Epithelial cell of esophagus (primary cell): ENCODE data around the gene MAPK14.

Experiments used
- DNase-seq: peaks from one replicate; pipeline ENCODE4 v3.0.0; 2010; ENCODE audit warnings: low read depth
- H3K4me3 ChIP-seq: 2 replicates; pipeline ENCODE4 v1.5.1; 2011; ENCODE audit warnings: mild to moderate bottlenecking, low read length, control low read depth
- TF ChIP-seq, protein P1 (sequence below): IDR thresholded peaks from 2 replicates; pipeline ENCODE4 v1.5.1; 2011; ENCODE audit warnings: low read depth, mild to moderate bottlenecking, low read length, control low read depth, inconsistent platforms; ENCODE audit not compliant: insufficient read depth; ENCODE audit errors: missing control alignments

Gene MAPK14

DNA sequence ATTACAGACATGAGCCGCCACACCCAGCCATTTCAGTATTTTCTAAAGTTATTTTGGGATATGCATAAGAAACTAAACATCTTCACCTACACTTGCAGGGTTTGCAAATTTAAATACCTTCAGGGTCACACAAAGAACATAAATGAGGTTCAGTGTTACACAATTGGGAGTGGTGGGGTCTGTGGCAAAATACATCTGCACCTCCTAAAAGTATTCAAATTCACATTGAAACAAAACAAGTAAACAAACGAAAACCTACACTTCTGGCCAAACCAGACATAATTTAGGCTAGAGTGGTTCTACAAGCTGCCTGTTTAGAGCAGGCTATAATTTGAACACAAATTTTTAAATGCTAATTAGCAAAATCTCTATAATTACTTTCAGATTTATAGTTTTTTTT lies 34.6 kb downstream of the MAPK14 start:
- no peak for DNase-seq
- TF ChIP-seq, protein P1, sequence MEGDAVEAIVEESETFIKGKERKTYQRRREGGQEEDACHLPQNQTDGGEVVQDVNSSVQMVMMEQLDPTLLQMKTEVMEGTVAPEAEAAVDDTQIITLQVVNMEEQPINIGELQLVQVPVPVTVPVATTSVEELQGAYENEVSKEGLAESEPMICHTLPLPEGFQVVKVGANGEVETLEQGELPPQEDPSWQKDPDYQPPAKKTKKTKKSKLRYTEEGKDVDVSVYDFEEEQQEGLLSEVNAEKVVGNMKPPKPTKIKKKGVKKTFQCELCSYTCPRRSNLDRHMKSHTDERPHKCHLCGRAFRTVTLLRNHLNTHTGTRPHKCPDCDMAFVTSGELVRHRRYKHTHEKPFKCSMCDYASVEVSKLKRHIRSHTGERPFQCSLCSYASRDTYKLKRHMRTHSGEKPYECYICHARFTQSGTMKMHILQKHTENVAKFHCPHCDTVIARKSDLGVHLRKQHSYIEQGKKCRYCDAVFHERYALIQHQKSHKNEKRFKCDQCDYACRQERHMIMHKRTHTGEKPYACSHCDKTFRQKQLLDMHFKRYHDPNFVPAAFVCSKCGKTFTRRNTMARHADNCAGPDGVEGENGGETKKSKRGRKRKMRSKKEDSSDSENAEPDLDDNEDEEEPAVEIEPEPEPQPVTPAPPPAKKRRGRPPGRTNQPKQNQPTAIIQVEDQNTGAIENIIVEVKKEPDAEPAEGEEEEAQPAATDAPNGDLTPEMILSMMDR: no peak
- H3K4me3 ChIP-seq: no peak overlapping the region

DNA sequence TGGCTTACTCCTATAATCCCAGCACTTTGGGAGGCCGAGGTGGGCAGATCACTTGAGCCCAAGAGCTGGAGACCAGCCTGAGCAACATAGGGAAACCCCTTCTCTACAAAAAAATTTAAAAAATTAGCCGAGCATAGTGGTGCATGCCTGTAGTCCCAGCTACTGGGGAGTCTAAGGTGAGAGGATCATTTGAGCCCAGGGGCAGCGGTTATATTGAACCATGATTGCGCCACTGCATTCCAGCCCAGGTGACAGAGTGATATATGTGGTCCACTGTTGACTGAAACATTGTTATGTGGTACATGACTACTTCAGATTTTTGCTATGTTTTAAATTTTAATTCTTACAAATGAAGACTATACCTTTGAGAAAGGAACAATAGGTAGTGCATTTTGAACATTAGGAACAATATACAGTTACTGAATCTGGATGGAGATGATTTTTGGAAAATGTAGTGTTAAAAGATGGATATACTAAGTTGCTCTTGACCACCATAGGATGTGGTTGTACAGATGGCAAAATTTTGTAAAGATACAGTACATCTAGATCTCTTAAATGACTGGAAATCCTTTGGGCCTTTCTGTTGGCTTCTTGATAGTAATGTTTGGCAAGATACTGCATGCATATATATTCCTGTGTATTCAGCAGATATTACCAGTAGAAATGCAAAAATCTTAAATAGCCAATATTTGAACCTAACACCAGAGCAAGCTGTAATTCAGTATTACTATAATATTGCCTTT lies 35.9 kb downstream of the MAPK14 start:
- no peak overlapping the region for H3K4me3 ChIP-seq
- TF ChIP-seq, protein P1: no peak
- no peak for DNase-seq

DNA sequence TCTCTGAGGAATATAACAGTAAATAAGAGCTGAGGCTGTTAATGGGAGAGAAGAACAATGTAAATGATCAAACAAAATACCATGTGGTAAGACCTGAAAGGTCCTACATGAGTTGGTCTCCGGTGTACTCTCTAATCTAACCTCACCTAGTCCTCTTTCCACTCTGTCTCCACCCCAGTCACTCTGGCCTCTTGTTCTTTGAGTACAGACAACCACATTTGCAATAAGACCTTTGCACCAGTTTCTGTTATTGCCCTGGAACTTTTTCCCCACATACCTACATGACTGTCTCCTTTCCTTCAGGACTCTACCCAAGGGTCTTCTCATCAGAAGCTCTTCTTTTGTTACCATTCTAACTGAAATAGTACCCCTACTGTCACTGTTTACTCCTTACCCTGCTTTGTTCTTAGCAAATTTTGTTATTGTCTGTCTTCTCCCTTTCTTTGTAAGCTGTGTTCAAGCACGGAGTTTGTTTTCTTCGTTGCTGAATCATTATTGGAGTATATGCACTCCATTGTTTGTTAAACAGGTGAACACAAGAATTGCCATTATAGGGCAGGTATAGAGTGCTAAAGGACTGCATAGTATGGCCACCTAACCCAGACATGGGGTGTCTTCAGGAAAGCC lies 37.3 kb downstream of the MAPK14 start:
- no peak for DNase-seq
- TF ChIP-seq, protein P1: no peak

DNA sequence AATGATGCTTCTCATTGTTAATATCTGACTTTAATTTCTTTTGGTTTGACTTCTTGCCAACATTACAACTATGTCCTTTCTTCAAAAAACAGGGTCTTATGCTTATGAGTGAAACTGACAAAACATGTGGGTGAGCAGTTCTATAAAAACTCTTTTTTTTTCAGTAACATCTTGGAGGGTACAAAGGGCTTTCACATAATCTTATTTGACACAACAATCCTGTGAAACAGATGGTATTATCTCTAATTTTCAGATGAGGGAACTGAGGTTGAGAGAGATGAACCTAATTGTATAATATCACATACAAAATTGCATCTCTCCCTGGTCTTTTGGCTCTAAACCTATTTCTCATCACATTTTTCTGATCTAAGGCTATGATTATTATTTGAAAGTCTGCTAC lies 38.3 kb downstream of the MAPK14 start:
- no peak overlapping the region for H3K4me3 ChIP-seq
- DNase-seq: no peak
- TF ChIP-seq, protein P1: no peak

More for the DNA sequence above, 37.3 kb downstream of the MAPK14 start:
- H3K4me3 ChIP-seq: no peak overlapping the region

DNA sequence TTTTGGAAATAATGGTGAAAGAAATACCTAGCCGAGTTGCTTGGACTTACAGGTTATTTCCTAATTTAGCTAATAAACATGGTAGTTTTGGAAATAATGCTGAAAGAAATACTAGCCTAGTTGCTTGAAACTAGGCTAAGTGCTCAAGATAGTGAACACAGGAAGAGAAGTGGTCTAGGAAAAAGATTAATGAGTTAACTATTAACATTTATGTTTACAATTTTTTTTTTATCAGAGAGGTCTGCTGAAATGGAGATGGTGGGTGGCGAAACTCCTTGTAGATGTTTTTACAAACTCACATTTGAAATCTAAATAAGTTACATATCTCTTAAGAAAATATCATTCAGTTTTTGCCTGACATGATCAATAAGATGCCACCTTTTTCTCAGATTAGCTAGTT lies 39.2 kb downstream of the MAPK14 start:
- H3K4me3 ChIP-seq: no peak overlapping the region
- no peak for DNase-seq
- TF ChIP-seq, protein P1: no peak

DNA sequence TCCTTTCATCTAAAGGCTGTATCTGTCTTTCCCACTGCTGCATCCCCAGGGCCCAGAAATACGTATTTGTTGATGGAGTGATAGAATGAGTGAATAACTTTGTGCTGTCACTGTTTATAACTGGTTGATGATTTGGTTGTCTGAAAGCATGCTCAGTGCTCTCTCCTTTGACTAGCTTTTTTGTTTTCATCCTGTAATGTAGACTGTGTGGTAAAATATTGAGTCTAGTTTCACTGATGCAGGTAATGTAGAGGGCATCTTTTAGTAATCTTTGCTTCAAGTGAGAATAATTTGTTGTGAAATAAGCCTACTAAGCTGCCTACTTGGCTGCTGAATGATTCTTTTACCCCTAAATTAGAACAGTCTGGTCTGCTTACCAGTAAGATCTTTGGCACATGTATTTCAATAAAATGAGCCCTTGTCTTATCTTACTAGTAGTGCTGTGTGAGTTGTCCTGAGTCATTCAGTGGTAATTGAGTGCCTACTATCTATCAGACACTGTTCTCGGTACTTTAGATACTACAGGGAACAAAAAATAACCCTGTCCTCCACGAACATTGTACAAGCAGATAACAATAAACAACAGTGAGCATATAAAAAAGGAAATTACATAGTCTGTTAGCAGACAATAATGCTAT lies 39.9 kb downstream of the MAPK14 start:
- no peak for DNase-seq
- no peak overlapping the region for H3K4me3 ChIP-seq
- TF ChIP-seq, protein P1: no peak
